ENCODE data around the gene SIAH2.

Gene SIAH2

DNA sequence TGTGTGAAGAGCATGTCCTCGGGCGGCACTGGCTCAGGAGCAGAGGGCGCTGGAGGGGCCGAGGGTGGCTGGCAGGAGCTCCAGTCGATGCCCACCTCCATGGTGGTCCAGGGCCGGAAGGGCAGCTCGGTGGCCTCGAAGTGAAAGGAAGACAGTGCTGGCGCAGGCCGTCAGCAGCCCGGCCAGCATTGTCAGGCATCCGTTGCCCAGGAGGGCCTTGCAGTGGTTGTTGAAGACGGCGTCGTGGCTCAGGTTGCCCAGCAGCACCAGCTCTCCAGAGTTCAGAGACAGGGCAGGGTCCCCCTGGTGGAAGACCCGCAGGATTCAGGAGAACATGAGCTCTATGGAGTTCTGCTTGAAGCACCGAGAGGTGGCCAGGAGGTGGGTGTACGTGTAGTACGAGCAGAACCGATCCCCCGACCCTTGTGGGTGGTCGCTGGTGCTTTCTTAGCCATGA is 16.5 kb upstream of the SIAH2 start:
- no peak overlapping the region for H3K4me2 ChIP-seq (ENCODE audit: insufficient read depth, low read length)
- H3K9ac ChIP-seq (ENCODE audit: low read depth, low read length) = no peak overlapping the region
- no peaks in the 10 kb centered on the region for H3K4me1 ChIP-seq (ENCODE audit: insufficient read depth, low read length)
- H3K79me2 ChIP-seq (ENCODE audit: insufficient read depth, low read length) = no peaks in the 10 kb centered on the region
- no peak for ATAC-seq (ENCODE audit: insufficient read depth, low read depth)
- H3K9me3 ChIP-seq (ENCODE audit: insufficient read depth, low read length, severe bottlenecking) = no peaks in the 10 kb centered on the region
- no peak for DNase-seq
- TF ChIP-seq EZH2 (IDR thresholded peaks at IDR 0.05; ENCODE audit: borderline replicate concordance, low read depth, low read length, severe bottlenecking) = no peak
- TF ChIP-seq, protein P1, sequence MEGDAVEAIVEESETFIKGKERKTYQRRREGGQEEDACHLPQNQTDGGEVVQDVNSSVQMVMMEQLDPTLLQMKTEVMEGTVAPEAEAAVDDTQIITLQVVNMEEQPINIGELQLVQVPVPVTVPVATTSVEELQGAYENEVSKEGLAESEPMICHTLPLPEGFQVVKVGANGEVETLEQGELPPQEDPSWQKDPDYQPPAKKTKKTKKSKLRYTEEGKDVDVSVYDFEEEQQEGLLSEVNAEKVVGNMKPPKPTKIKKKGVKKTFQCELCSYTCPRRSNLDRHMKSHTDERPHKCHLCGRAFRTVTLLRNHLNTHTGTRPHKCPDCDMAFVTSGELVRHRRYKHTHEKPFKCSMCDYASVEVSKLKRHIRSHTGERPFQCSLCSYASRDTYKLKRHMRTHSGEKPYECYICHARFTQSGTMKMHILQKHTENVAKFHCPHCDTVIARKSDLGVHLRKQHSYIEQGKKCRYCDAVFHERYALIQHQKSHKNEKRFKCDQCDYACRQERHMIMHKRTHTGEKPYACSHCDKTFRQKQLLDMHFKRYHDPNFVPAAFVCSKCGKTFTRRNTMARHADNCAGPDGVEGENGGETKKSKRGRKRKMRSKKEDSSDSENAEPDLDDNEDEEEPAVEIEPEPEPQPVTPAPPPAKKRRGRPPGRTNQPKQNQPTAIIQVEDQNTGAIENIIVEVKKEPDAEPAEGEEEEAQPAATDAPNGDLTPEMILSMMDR (IDR thresholded peaks at IDR 0.05; ENCODE audit: borderline replicate concordance, extremely low read depth, low read length, poor library complexity, severe bottlenecking) = no peak
- H3K27ac ChIP-seq (ENCODE audit: low read length) = no peak overlapping the region
- no peak overlapping the region for H3K4me3 ChIP-seq (ENCODE audit: low read depth in 1 of 2, low read length in 2 of 2)
- no peaks in the 10 kb centered on the region for H3K27me3 ChIP-seq (ENCODE audit: insufficient read depth, low read length, poor library complexity)
- H4K20me1 ChIP-seq (ENCODE audit: insufficient read depth, low read length) = no peaks in the 10 kb centered on the region; the same call in 1 of the 2 replicates
- H3K36me3 ChIP-seq (ENCODE audit: insufficient read depth, low read length) = no peaks in the 10 kb centered on the region
- no peak overlapping the region for H2AFZ ChIP-seq (ENCODE audit: low read depth, low read length)

- Histone ChIP-seq H3K4me1 (ENCODE audit: insufficient read depth, low read length) (no peaks in the 10 kb centered on the region), H3K9me3 (ENCODE audit: insufficient read depth, low read length, severe bottlenecking) (no peaks in the 10 kb centered on the region), H3K27ac (ENCODE audit: low read length) (no peak overlapping the region), H3K36me3 (ENCODE audit: insufficient read depth, low read length) (no peaks in the 10 kb centered on the region), H3K4me2 (ENCODE audit: insufficient read depth, low read length) (no peak overlapping the region), H3K4me3 (ENCODE audit: low read depth in 1 of 2, low read length in 2 of 2) (no peak overlapping the region), H3K27me3 (ENCODE audit: insufficient read depth, low read length, poor library complexity) (no peaks in the 10 kb centered on the region), H3K79me2 (ENCODE audit: insufficient read depth, low read length) (no peaks in the 10 kb centered on the region), H4K20me1 (ENCODE audit: insufficient read depth, low read length) (no peaks in the 10 kb centered on the region; the same call in 1 of the 2 replicates), H2AFZ (ENCODE audit: low read depth, low read length) (no peak overlapping the region), H3K9ac (ENCODE audit: low read depth, low read length) (no peak overlapping the region)
- DNase-seq (no peak), ATAC-seq (ENCODE audit: insufficient read depth, low read depth) (no peak)
- TF ChIP-seq, protein P1 (IDR thresholded peaks at IDR 0.05; ENCODE audit: borderline replicate concordance, extremely low read depth, low read length, poor library complexity, severe bottlenecking) = no peak
- no peak for TF ChIP-seq EZH2 (IDR thresholded peaks at IDR 0.05; ENCODE audit: borderline replicate concordance, low read depth, low read length, severe bottlenecking)
Measured at GRCh38 chr3:150778793-150779401, 15.9 kb upstream of the SIAH2 start.

- no peaks in the 10 kb centered on the region for H3K9me3 ChIP-seq (ENCODE audit: insufficient read depth, low read length, severe bottlenecking)
- H3K27ac ChIP-seq (ENCODE audit: low read length) = no peak overlapping the region
- H3K27me3 ChIP-seq (ENCODE audit: insufficient read depth, low read length, poor library complexity) = no peaks in the 10 kb centered on the region
- no peaks in the 10 kb centered on the region for H4K20me1 ChIP-seq (ENCODE audit: insufficient read depth, low read length)
- H3K4me2 ChIP-seq (ENCODE audit: insufficient read depth, low read length) = no peak overlapping the region
- ATAC-seq (ENCODE audit: insufficient read depth, low read depth) = no peak
- no peak for DNase-seq
- no peaks in the 10 kb centered on the region for H3K79me2 ChIP-seq (ENCODE audit: insufficient read depth, low read length)
- no peak overlapping the region for H3K9ac ChIP-seq (ENCODE audit: low read depth, low read length)
- H2AFZ ChIP-seq (ENCODE audit: low read depth, low read length) = no peak overlapping the region
- no peaks in the 10 kb centered on the region for H3K36me3 ChIP-seq (ENCODE audit: insufficient read depth, low read length)
- H3K4me1 ChIP-seq (ENCODE audit: insufficient read depth, low read length) = no peaks in the 10 kb centered on the region
- TF ChIP-seq, protein P1 (IDR thresholded peaks at IDR 0.05; ENCODE audit: borderline replicate concordance, extremely low read depth, low read length, poor library complexity, severe bottlenecking) = no peak
- no peak for TF ChIP-seq EZH2 (IDR thresholded peaks at IDR 0.05; ENCODE audit: borderline replicate concordance, low read depth, low read length, severe bottlenecking)
- H3K4me3 ChIP-seq (ENCODE audit: low read depth in 1 of 2, low read length in 2 of 2) = no peak overlapping the region
Measured at GRCh38 chr3:150775001-150775599, 12.1 kb upstream of the SIAH2 start.
